A673 (cell line): ENCODE measurements around the gene PPP1R14D. TPM values are rescaled to one million over a fixed set of nuclear protein-coding genes. Genes with fewer than 3 reads are reported as not detected.

Experiments
- BruUV-seq: library from RNA; stranded (reverse); fragments of 400-500 nt; replicated peaks from 2 replicates; lab custom pipeline; 2021; lab: Mats Ljungman, UMichigan
- CTCF ChIA-PET: fragments of 300-600 bp; sonication (Branson Sonifier 250); formaldehyde crosslinking; loops from one replicate; lab custom pipeline; 2022; ENCODE audit warnings: antibody characterized with exemption; lab: Charles Lee
- POLR2A ChIA-PET: fragments of 300-600 bp; sonication (Branson Sonifier 250); formaldehyde crosslinking; loops from one replicate; lab custom pipeline; 2022; ENCODE audit warnings: antibody characterized with exemption; ENCODE audit not compliant: low non-redundant PET; lab: Charles Lee
- DNase-seq: peaks from one replicate; pipeline ENCODE4 v3.0.0-alpha.2; 2015; ENCODE audit warnings: low spot score
- H3K27ac ChIP-seq: fragments of 200-600 bp; sonication (generic); 2 replicates; pipeline ENCODE4 v1.5.1; 2016; ENCODE audit warnings: mixed run types, low read depth, mild to moderate bottlenecking, mixed read lengths, antibody characterized with exemption, low read length; ENCODE audit not compliant: poor library complexity, severe bottlenecking
- H3K27me3 ChIP-seq: fragments of 200-600 bp; sonication (generic); replicated peaks from 2 replicates; pipeline ENCODE4 v1.6.1; 2017; ENCODE audit warnings: mixed run types, low read depth, mild to moderate bottlenecking, mixed read lengths, antibody characterized with exemption, low read length; ENCODE audit not compliant: insufficient read depth, poor library complexity
- H3K36me3 ChIP-seq: fragments of 200-600 bp; sonication (generic); 2 replicates; pipeline ENCODE4 v1.6.1; 2016; ENCODE audit warnings: mixed run types, mild to moderate bottlenecking, mixed read lengths, antibody characterized with exemption, low read length; ENCODE audit not compliant: insufficient read depth, poor library complexity, severe bottlenecking
- H3K4me1 ChIP-seq: fragments of 200-600 bp; sonication (generic); 2 replicates; pipeline ENCODE4 v1.6.1; 2017; ENCODE audit warnings: mixed run types, mild to moderate bottlenecking, mixed read lengths, antibody characterized with exemption, low read length; ENCODE audit not compliant: insufficient read depth, poor library complexity, severe bottlenecking
- H3K4me3 ChIP-seq: fragments of 200-600 bp; sonication (generic); 2 replicates; pipeline ENCODE4 v1.5.1; 2016; ENCODE audit warnings: low read depth, mixed run types, mild to moderate bottlenecking, mixed read lengths, low read length; ENCODE audit not compliant: poor library complexity, severe bottlenecking
- H3K9me3 ChIP-seq: fragments of 200-600 bp; sonication (generic); 2 replicates; pipeline ENCODE4 v1.6.1; 2016; ENCODE audit warnings: mixed run types, low read depth, mild to moderate bottlenecking, mixed read lengths, antibody characterized with exemption, low read length; ENCODE audit not compliant: poor library complexity, severe bottlenecking
- EZH2 ChIP-seq: fragments of 200-600 bp; sonication (generic); IDR thresholded peaks from 2 replicates; pipeline ENCODE4 v1.6.1; 2017; ENCODE audit warnings: borderline replicate concordance, low read depth, mild to moderate bottlenecking, mixed read lengths, antibody characterized with exemption, low read length; ENCODE audit not compliant: poor library complexity, severe bottlenecking
- intact Hi-C: fragments of 100-400 bp; cut with micrococcal nuclease; formaldehyde crosslinking; loops from one replicate; pipeline ENCODE4 v1.10.0; 2022; ENCODE audit not compliant: unreplicated experiment
- total RNA-seq: library from RNA; stranded (reverse); gene quantifications from 2 replicates; pipeline ENCODE4 v1.2.3, GENCODE V29; 2021
- TF ChIP-seq, protein P1 (sequence below): fragments of 300-800, 200-600 bp; sonication (generic); conservative IDR thresholded peaks from 2 replicates; pipeline ENCODE4 v1.5.1; 2017; ENCODE audit warnings: low read depth, mild to moderate bottlenecking, antibody characterized with exemption, low read length, moderate library complexity, mixed read lengths

PPP1R14D gene
- total RNA-seq, 1 experiment from 2014 or later = not detected

GRCh38 chr15:40766194-40766815 lies 62.2 kb downstream of the PPP1R14D start:
- H3K27me3 ChIP-seq = no peaks in the 10 kb centered on the region
- TF ChIP-seq, protein P1, sequence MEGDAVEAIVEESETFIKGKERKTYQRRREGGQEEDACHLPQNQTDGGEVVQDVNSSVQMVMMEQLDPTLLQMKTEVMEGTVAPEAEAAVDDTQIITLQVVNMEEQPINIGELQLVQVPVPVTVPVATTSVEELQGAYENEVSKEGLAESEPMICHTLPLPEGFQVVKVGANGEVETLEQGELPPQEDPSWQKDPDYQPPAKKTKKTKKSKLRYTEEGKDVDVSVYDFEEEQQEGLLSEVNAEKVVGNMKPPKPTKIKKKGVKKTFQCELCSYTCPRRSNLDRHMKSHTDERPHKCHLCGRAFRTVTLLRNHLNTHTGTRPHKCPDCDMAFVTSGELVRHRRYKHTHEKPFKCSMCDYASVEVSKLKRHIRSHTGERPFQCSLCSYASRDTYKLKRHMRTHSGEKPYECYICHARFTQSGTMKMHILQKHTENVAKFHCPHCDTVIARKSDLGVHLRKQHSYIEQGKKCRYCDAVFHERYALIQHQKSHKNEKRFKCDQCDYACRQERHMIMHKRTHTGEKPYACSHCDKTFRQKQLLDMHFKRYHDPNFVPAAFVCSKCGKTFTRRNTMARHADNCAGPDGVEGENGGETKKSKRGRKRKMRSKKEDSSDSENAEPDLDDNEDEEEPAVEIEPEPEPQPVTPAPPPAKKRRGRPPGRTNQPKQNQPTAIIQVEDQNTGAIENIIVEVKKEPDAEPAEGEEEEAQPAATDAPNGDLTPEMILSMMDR = no peak
- TF ChIP-seq EZH2 = no peak
- peaks cover 4% of the 10 kb centered on the region for H3K36me3 ChIP-seq
- peaks cover 52% of the 10 kb centered on the region for H3K4me1 ChIP-seq
- H3K9me3 ChIP-seq = no peaks in the 10 kb centered on the region
- intact Hi-C loops = no loop called here
- peak overlapping the region; percentile 58 for H3K27ac ChIP-seq
- ChIA-PET CTCF (no interaction called here), POLR2A (no interaction called here)
- BruUV-seq = no TSS peak
- H3K4me3 ChIP-seq = no peak overlapping the region
- no peak for DNase-seq

Other genes starting within 250 kb of the PPP1R14D start
- 36.7 and 40.3 TPM in 2 replicates for gene KNL1, start 234.5 kb downstream of the PPP1R14D start, total RNA-seq
- gene RAD51, start 133.5 kb downstream of the PPP1R14D start, total RNA-seq = 44.8 and 51.1 TPM in 2 replicates
- gene RMDN3, start 73.5 kb downstream of the PPP1R14D start, total RNA-seq = 50.8 and 50.9 TPM in 2 replicates
- 7.1 and 10.8 TPM in 2 replicates for gene GCHFR, start 64.6 kb downstream of the PPP1R14D start, total RNA-seq
- gene C15orf62, start 58.7 kb downstream of the PPP1R14D start, total RNA-seq = 0.33 and 0.62 TPM in 2 replicates
- gene ZFYVE19, start 21.6 kb downstream of the PPP1R14D start, total RNA-seq = 26.4 and 27.1 TPM in 2 replicates
- 34.5 and 37.1 TPM in 2 replicates for gene DNAJC17, start 21.2 kb downstream of the PPP1R14D start, total RNA-seq
- 1.9 and 3.3 TPM in 2 replicates for gene SPINT1, start 15.3 kb upstream of the PPP1R14D start, total RNA-seq
- gene RHOV, start 45.5 kb upstream of the PPP1R14D start, total RNA-seq = 1.6 TPM in 2 replicates
- 21.9 and 23.8 TPM in 2 replicates for gene VPS18, start 65.7 kb upstream of the PPP1R14D start, total RNA-seq
- gene DLL4, start 100.6 kb upstream of the PPP1R14D start, total RNA-seq = 0.11 and 0.15 TPM in 2 replicates
- 11.6 and 26.8 TPM in 2 replicates for gene CHAC1, start 124.8 kb upstream of the PPP1R14D start, total RNA-seq